ENCODE results near the gene FKBP2.
A peak's percentile ranks its signal among the peaks of the same experiment; 100 is the strongest.

GRCh38 chr11:64237484-64237951, 3.4 kb upstream of the FKBP2 start:
- no peak for TF ChIP-seq ZNF326 (CRISPR knock-in tag; IDR thresholded peaks at IDR 0.05; ENCODE audit: borderline replicate concordance)
- peak; percentile 45; the same call in 1 of the 2 replicates for TF ChIP-seq ZNF614 (CRISPR knock-in tag; IDR thresholded peaks at IDR 0.05; ENCODE audit: borderline replicate concordance)
- peak; percentile 62; the same call in 1 of the 2 replicates for TF ChIP-seq ETV5 (CRISPR knock-in tag; IDR thresholded peaks at IDR 0.05; ENCODE audit: borderline replicate concordance)
- no peak for TF ChIP-seq PAWR (CRISPR knock-in tag; IDR thresholded peaks at IDR 0.05; ENCODE audit: borderline replicate concordance)
- 0 out of 2 replicates have a peak, but pooled peaks have one; percentile 32 for TF ChIP-seq MXD4 (CRISPR knock-in tag; IDR thresholded peaks at IDR 0.05)
- TF ChIP-seq, protein P1, sequence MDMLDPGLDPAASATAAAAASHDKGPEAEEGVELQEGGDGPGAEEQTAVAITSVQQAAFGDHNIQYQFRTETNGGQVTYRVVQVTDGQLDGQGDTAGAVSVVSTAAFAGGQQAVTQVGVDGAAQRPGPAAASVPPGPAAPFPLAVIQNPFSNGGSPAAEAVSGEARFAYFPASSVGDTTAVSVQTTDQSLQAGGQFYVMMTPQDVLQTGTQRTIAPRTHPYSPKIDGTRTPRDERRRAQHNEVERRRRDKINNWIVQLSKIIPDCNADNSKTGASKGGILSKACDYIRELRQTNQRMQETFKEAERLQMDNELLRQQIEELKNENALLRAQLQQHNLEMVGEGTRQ (IDR thresholded peaks at IDR 0.05; ENCODE audit: low read depth, low read length): no peak
- TF ChIP-seq, protein P1 (CRISPR knock-in tag; IDR thresholded peaks at IDR 0.05; ENCODE audit: borderline replicate concordance): no peak
- TF ChIP-seq, protein P2, sequence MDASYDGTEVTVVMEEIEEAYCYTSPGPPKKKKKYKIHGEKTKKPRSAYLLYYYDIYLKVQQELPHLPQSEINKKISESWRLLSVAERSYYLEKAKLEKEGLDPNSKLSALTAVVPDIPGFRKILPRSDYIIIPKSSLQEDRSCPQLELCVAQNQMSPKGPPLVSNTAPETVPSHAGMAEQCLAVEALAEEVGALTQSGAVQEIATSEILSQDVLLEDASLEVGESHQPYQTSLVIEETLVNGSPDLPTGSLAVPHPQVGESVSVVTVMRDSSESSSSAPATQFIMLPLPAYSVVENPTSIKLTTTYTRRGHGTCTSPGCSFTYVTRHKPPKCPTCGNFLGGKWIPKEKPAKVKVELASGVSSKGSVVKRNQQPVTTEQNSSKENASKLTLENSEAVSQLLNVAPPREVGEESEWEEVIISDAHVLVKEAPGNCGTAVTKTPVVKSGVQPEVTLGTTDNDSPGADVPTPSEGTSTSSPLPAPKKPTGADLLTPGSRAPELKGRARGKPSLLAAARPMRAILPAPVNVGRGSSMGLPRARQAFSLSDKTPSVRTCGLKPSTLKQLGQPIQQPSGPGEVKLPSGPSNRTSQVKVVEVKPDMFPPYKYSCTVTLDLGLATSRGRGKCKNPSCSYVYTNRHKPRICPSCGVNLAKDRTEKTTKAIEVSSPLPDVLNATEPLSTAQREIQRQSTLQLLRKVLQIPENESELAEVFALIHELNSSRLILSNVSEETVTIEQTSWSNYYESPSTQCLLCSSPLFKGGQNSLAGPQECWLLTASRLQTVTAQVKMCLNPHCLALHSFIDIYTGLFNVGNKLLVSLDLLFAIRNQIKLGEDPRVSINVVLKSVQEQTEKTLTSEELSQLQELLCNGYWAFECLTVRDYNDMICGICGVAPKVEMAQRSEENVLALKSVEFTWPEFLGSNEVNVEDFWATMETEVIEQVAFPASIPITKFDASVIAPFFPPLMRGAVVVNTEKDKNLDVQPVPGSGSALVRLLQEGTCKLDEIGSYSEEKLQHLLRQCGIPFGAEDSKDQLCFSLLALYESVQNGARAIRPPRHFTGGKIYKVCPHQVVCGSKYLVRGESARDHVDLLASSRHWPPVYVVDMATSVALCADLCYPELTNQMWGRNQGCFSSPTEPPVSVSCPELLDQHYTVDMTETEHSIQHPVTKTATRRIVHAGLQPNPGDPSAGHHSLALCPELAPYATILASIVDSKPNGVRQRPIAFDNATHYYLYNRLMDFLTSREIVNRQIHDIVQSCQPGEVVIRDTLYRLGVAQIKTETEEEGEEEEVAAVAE (CRISPR knock-in tag; IDR thresholded peaks at IDR 0.05; ENCODE audit: borderline replicate concordance): no peak

All from HepG2 (cell line).